HepG2 (cell line): ENCODE measurements around the gene GATAD2B. TPM values are rescaled to one million over a fixed set of nuclear protein-coding genes. Genes with fewer than 3 reads are reported as not detected.

ENCODE experiments used
- CCDC6 ChIP-seq: sonication (generic); formaldehyde crosslinking; IDR thresholded peaks from 2 replicates; pipeline ENCODE4 v1.8.1; 2022; ENCODE audit warnings: mild to moderate bottlenecking, missing genetic modification reagents, moderate library complexity
- CEBPB ChIP-seq: IDR thresholded peaks from 2 replicates; pipeline ENCODE4 v1.6.1; 2011; ENCODE audit warnings: low read depth, low read length, improper control_type of control experiment, borderline replicate concordance
- CREB3 ChIP-seq: sonication (generic); formaldehyde crosslinking; IDR thresholded peaks from 2 replicates; pipeline ENCODE4 v1.5.0; 2020; ENCODE audit warnings: missing genetic modification reagents
- CREBL2 ChIP-seq: sonication (generic); formaldehyde crosslinking; IDR thresholded peaks from 2 replicates; pipeline ENCODE4 v1.8.1; 2023; ENCODE audit warnings: missing genetic modification reagents, mild to moderate bottlenecking, borderline replicate concordance
- FOXK1 ChIP-seq: sonication (generic); formaldehyde crosslinking; IDR thresholded peaks from 2 replicates; pipeline ENCODE4 v1.4.0; 2020; ENCODE audit warnings: low read depth, missing genetic modification reagents, borderline replicate concordance
- HOXA9 ChIP-seq: sonication (generic); formaldehyde crosslinking; IDR thresholded peaks from 2 replicates; pipeline ENCODE4 v1.8.1; 2022; ENCODE audit warnings: missing genetic modification reagents, mild to moderate bottlenecking, moderate library complexity, borderline replicate concordance
- IKZF5 ChIP-seq: IDR thresholded peaks from 2 replicates; pipeline ENCODE4 v1.6.1; 2018; ENCODE audit warnings: missing genetic modification reagents, mild to moderate bottlenecking, missing compliant biosample characterization
- LCORL ChIP-seq, 2 experiments: fragments of 450-650 bp in 1 of 2; sonication (generic) in 1 of 2; formaldehyde crosslinking in 1 of 2; IDR thresholded peaks; 2 replicates each; pipeline versions ENCODE4 v1.5.0 to v1.6.1; 2017 to 2020; ENCODE audit warnings: antibody characterized with exemption in 1 of 2, missing genetic modification reagents in 1 of 2
- NFIB ChIP-seq: sonication (generic); formaldehyde crosslinking; IDR thresholded peaks from 2 replicates; pipeline ENCODE4 v1.9.0; 2021; ENCODE audit warnings: missing genetic modification reagents, mild to moderate bottlenecking, borderline replicate concordance
- SMC3 ChIP-seq: IDR thresholded peaks from 2 replicates; pipeline ENCODE4 v1.6.1; 2011; ENCODE audit warnings: low read length, improper control_type of control experiment
- ZMYM4 ChIP-seq: sonication (generic); formaldehyde crosslinking; IDR thresholded peaks from 2 replicates; pipeline ENCODE4 v1.8.1; 2023; ENCODE audit warnings: mild to moderate bottlenecking, missing genetic modification reagents
- ZNF30 ChIP-seq: sonication (generic); formaldehyde crosslinking; IDR thresholded peaks from 2 replicates; pipeline ENCODE4 v1.5.0; 2020; ENCODE audit warnings: mild to moderate bottlenecking, missing genetic modification reagents
- ZNF329 ChIP-seq: sonication (generic); formaldehyde crosslinking; IDR thresholded peaks from 2 replicates; pipeline ENCODE4 v1.9.0; 2021; ENCODE audit warnings: low read depth, mild to moderate bottlenecking, missing genetic modification reagents
- ZNF407 ChIP-seq: sonication (generic); formaldehyde crosslinking; IDR thresholded peaks from one replicate; pipeline ENCODE4 v1.5.1; 2020; ENCODE audit warnings: mild to moderate bottlenecking, missing genetic modification reagents; ENCODE audit errors: not compliant biosample characterization
- ZNF678 ChIP-seq: sonication (generic); formaldehyde crosslinking; IDR thresholded peaks from 2 replicates; pipeline ENCODE4 v1.4.0; 2020; ENCODE audit warnings: mild to moderate bottlenecking, missing genetic modification reagents
- ZSCAN9 ChIP-seq: IDR thresholded peaks from 2 replicates; pipeline ENCODE4 v1.6.1; 2016; ENCODE audit warnings: borderline replicate concordance
- polyA plus RNA-seq, 8 experiments: library from polyadenylated mRNA; depleted of rRNA in 3 of 8; stranded (reverse) in 7 of 8; unstranded in 1 of 8; fragments of >200 nt; fragmentation: Illumina TruSeq in 4 of 8; extraction: Trizol in 4 of 8; gene quantifications; 2 replicates each; pipeline versions ENCODE4 v1.2.1 to v1.2.3, GENCODE V29; 2011 to 2016; ENCODE audit warnings: low read depth in 4 of 8, missing spikeins in 1 of 8, mixed read lengths in 1 of 8; ENCODE audit not compliant: insufficient read depth in 1 of 8
- total RNA-seq, 5 experiments: library from RNA; depleted of rRNA; stranded (reverse); fragments of >200 nt; fragmentation: Illumina TruSeq; extraction: Trizol; gene quantifications; 2 replicates each; pipeline ENCODE4 v1.2.3, GENCODE V29; 2016; ENCODE audit warnings: low read depth in 1 of 5

The GATAD2B gene
- total and polyA plus RNA-seq, 2 of the 13 experiments (the other 11 are each of a cell fraction or from before 2014, with no cell fraction given) = 3.2 to 5.2 TPM

- TF ChIP-seq IKZF5 (CRISPR knock-in tag) (no peak), ZNF329 (CRISPR knock-in tag) (no peak), CREB3 (CRISPR knock-in tag) (no peak), FOXK1 (no peak), HOXA9 (no peak; the same call in 1 of the 2 replicates), CREBL2 (CRISPR knock-in tag) (no peak; the same call in 1 of the 2 replicates), ZNF678 (CRISPR knock-in tag) (no peak), CEBPB (no peak), LCORL (IDR thresholded peaks at IDR 0.05) (no peak), LCORL (CRISPR knock-in tag; IDR thresholded peaks at IDR 0.05) (peak; percentile 54), SMC3 (no peak), ZSCAN9 (CRISPR knock-in tag) (no peak; the same call in 1 of the 2 replicates), NFIB (no peak), ZMYM4 (CRISPR knock-in tag) (no peak), ZNF30 (CRISPR knock-in tag) (no peak), ZNF407 (CRISPR knock-in tag) (peak; percentile 59), CCDC6 (no peak)
Measured at GRCh38 chr1:153775458-153776327, 147.1 kb downstream of the GATAD2B start (continued).
